ENCODE data around the gene CCDC30. TPM values are rescaled to one million over a fixed set of nuclear protein-coding genes. Genes with fewer than 3 reads are reported as not detected.

Gene CCDC30
- total and polyA plus RNA-seq, 9 of the 15 experiments (the other 6 are each of a cell fraction or from before 2014, with no cell fraction given), result 0.05 to 0.91 (median 0.24) TPM

GRCh38 chr1:42686418-42686817, 223.3 kb downstream of the CCDC30 start (continued):
- TF ChIP-seq TEAD4 (IDR thresholded peaks at IDR 0.05; ENCODE audit: low read length) (peak; percentile 72), TEAD4 (CRISPR knock-in tag; IDR thresholded peaks at IDR 0.05; ENCODE audit: borderline replicate concordance) (no peak), FOXO4 (CRISPR knock-in tag; IDR thresholded peaks at IDR 0.05) (no peak), NFIC (IDR thresholded peaks at IDR 0.05) (peak; percentile 57), SIN3A (IDR thresholded peaks at IDR 0.05; ENCODE audit: borderline replicate concordance in 2 of 2, control insufficient read depth in 1 of 2, low read depth in 2 of 2, low read length in 2 of 2) (peak in 1 of 2 experiments; percentile 51; a peak in 1 of 4 replicates), HMBOX1 (IDR thresholded peaks at IDR 0.05) (peak; percentile 97), MNT (conservative IDR thresholded peaks at IDR 0.05) (peak; percentile 63 to 79), HMG20A (CRISPR knock-in tag; conservative IDR thresholded peaks at IDR 0.05) (no peak), TCF3 (CRISPR knock-in tag; IDR thresholded peaks at IDR 0.05) (peak; percentile 87), VEZF1 (CRISPR knock-in tag; IDR thresholded peaks at IDR 0.05) (peak; percentile 66), DACH1 (IDR thresholded peaks at IDR 0.05; ENCODE audit: partially characterized antibody) (no peak), FUS (optimal IDR thresholded peaks at IDR 0.05; ENCODE audit: low read depth, low read length) (no peak), TAL1 (IDR thresholded peaks at IDR 0.05) (peak; percentile 82), ZNF766 (CRISPR knock-in tag; conservative IDR thresholded peaks at IDR 0.05) (0 out of 2 replicates have a peak, but pooled peaks have one; percentile 18), POLR2AphosphoS5 (IDR thresholded peaks at IDR 0.05; ENCODE audit: control insufficient read depth, insufficient read depth, low read depth, low read length) (0 out of 2 replicates have a peak, but pooled peaks have one; percentile 47), STAT5A (IDR thresholded peaks at IDR 0.05; ENCODE audit: borderline replicate concordance, low read length) (peak; percentile 57; the same call in 1 of the 2 replicates), ZNF347 (CRISPR knock-in tag; IDR thresholded peaks at IDR 0.05; ENCODE audit: low read depth) (no peak), CBFA2T2 (conservative IDR thresholded peaks at IDR 0.05) (peak; percentile 70), ZNF586 (CRISPR knock-in tag; conservative IDR thresholded peaks at IDR 0.05) (no peak), PCBP2 (IDR thresholded peaks at IDR 0.05; ENCODE audit: low read depth, low read length, poor library complexity, severe bottlenecking) (no peak), SMARCC2 (IDR thresholded peaks at IDR 0.05; ENCODE audit: low read depth) (peak; percentile 29; the same call in 1 of the 2 replicates), KAT2B (IDR thresholded peaks at IDR 0.05; ENCODE audit: low read depth, low read length) (no peak)
